DND-41 (cell line): Measurements from ENCODE around the gene DHH.

Experiments
- EZH2 ChIP-seq: IDR thresholded peaks from 3 replicates; pipeline ENCODE4 v1.6.1; 2012; ENCODE audit warnings: borderline replicate concordance, low read depth, mild to moderate bottlenecking, moderate library complexity, low read length, inconsistent platforms; ENCODE audit not compliant: severe bottlenecking
- TF ChIP-seq, protein P1 (sequence below): IDR thresholded peaks from 2 replicates; pipeline ENCODE4 v1.5.1; 2012; ENCODE audit warnings: borderline replicate concordance, low read length, moderate library complexity, mild to moderate bottlenecking; ENCODE audit not compliant: poor library complexity, severe bottlenecking; ENCODE audit errors: extremely low read depth

DNA sequence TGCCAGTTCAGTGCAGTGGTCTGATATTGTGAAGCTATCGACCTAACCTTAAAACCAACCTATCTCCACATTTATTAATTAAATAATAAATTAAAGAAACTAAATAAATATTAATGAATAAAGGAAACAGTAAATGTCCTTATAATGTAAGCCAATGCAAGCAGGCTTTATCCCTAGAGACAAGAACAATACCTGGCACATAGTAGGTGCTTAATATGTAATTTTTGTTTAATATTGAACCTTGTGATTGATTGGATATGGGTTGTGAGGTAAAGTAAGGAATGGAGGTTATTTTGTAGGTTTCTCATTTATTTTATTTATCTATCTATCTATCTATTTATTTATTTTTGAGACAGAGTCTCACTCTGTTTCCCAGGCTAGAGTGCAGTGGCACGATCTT, 44.4 kb upstream of the DHH start:
- no peak for TF ChIP-seq EZH2
- TF ChIP-seq, protein P1, sequence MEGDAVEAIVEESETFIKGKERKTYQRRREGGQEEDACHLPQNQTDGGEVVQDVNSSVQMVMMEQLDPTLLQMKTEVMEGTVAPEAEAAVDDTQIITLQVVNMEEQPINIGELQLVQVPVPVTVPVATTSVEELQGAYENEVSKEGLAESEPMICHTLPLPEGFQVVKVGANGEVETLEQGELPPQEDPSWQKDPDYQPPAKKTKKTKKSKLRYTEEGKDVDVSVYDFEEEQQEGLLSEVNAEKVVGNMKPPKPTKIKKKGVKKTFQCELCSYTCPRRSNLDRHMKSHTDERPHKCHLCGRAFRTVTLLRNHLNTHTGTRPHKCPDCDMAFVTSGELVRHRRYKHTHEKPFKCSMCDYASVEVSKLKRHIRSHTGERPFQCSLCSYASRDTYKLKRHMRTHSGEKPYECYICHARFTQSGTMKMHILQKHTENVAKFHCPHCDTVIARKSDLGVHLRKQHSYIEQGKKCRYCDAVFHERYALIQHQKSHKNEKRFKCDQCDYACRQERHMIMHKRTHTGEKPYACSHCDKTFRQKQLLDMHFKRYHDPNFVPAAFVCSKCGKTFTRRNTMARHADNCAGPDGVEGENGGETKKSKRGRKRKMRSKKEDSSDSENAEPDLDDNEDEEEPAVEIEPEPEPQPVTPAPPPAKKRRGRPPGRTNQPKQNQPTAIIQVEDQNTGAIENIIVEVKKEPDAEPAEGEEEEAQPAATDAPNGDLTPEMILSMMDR = no peak
